HepG2 (cell line): ENCODE measurements around the gene SDK1. TPM values are rescaled to one million over a fixed set of nuclear protein-coding genes. Genes with fewer than 3 reads are reported as not detected.

ENCODE experiments used
- ATAC-seq: fragments of 200-7000 bp; cut with Tn5 transposase; 3 replicates; pipeline ENCODE4 v1.9.1; 2020; ENCODE audit warnings: mild to moderate bottlenecking, moderate library complexity
- BruUV-seq: library from RNA; stranded (reverse); fragments of 400-500 nt; replicated peaks from 2 replicates; lab custom pipeline; 2021; lab: Mats Ljungman, UMichigan
- CTCF ChIA-PET: fragments of 300-600 bp; formaldehyde crosslinking; extraction: SDS; loops from one replicate; lab custom pipeline; 2021; ENCODE audit warnings: low total read pairs, inconsistent platforms, low intra/inter-chr PET ratio; lab: Yijun Ruan, JAX
- POLR2A ChIA-PET: fragments of 350-600 bp; sonication (Branson Sonifier 250); formaldehyde crosslinking; loops from one replicate; lab custom pipeline; 2020; ENCODE audit warnings: antibody characterized with exemption, inconsistent platforms; lab: Yijun Ruan, JAX
- DNase-seq: peaks from one replicate; pipeline ENCODE4 v3.0.0-alpha.2; 2015; ENCODE audit warnings: low spot score
- FAIRE-seq: peaks from 3 replicates; lab custom pipeline; 2011; peaks lifted over from hg19 to GRCh38; lab: Jason Lieb, UNC
- H2AFZ ChIP-seq: one replicate; pipeline ENCODE4 v1.6.1; 2011; ENCODE audit warnings: low read length, inconsistent platforms
- H3K27ac ChIP-seq: fragments of 300-600 bp; 3 replicates; pipeline ENCODE4 v1.8.0; 2011; ENCODE audit warnings: mixed run types, mild to moderate bottlenecking, mixed read lengths, low read length, inconsistent platforms; ENCODE audit not compliant: insufficient read depth; ENCODE audit errors: extremely low read length
- H3K27me3 ChIP-seq, 2 experiments: fragments of 200-600 bp in 1 of 2; 2 replicates in 1 of 2; 3 replicates in 1 of 2; pipeline versions ENCODE4 v1.6.0 to v1.8.0; 2011; ENCODE audit warnings: low read length in 2 of 2, mild to moderate bottlenecking in 2 of 2, moderate library complexity in 2 of 2, inconsistent platforms in 1 of 2; ENCODE audit not compliant: insufficient read depth in 2 of 2, control insufficient read depth in 1 of 2
- H3K36me3 ChIP-seq, 2 experiments: fragments of 200-600 bp in 1 of 2; replicated peaks in 1 of 2; 2 replicates in 1 of 2; 3 replicates in 1 of 2; pipeline versions ENCODE4 v1.5.1 to v1.8.0; 2011; ENCODE audit warnings: low read length in 2 of 2, inconsistent platforms in 1 of 2; ENCODE audit not compliant: insufficient read depth in 2 of 2, control insufficient read depth in 1 of 2
- H3K4me1 ChIP-seq: 2 replicates; pipeline ENCODE4 v1.5.1; 2012; ENCODE audit warnings: low read length, inconsistent platforms; ENCODE audit not compliant: insufficient read depth
- H3K4me2 ChIP-seq: 2 replicates; pipeline ENCODE4 v1.6.0; 2011; ENCODE audit warnings: low read depth, low read length, inconsistent platforms
- H3K4me3 ChIP-seq, 3 experiments: fragments of 200-600 bp in 1 of 3; sonication (generic), shearing (Covaris generic) in 1 of 3; replicated peaks in 1 of 3; 2 replicates each; pipeline ENCODE4 v1.5.1; 2011 to 2016; ENCODE audit warnings: low read length in 3 of 3, inconsistent platforms in 2 of 3, low read depth in 2 of 3, mild to moderate bottlenecking in 2 of 3, control low read depth in 1 of 3, mixed read lengths in 1 of 3; ENCODE audit not compliant: insufficient read depth in 1 of 3
- H3K79me2 ChIP-seq: one replicate; pipeline ENCODE4 v1.6.1; 2011; ENCODE audit warnings: low read length, inconsistent platforms; ENCODE audit not compliant: insufficient read depth
- H3K9ac ChIP-seq: 2 replicates; pipeline ENCODE4 v1.6.0; 2011; ENCODE audit warnings: mild to moderate bottlenecking, low read depth, low read length, inconsistent platforms; ENCODE audit not compliant: insufficient read depth
- H3K9me3 ChIP-seq: 2 replicates; pipeline ENCODE4 v1.5.1; 2012; ENCODE audit warnings: mild to moderate bottlenecking, low read length
- H4K20me1 ChIP-seq: 2 replicates; pipeline ENCODE4 v1.6.0; 2011; ENCODE audit warnings: inconsistent platforms, mild to moderate bottlenecking, low read length, moderate library complexity; ENCODE audit not compliant: insufficient read depth
- AGO1 ChIP-seq: fragments of 200-400 bp; formaldehyde crosslinking; IDR thresholded peaks from 2 replicates; pipeline ENCODE4 v1.6.1; 2017; ENCODE audit warnings: mild to moderate bottlenecking, low read depth, low read length, moderate library complexity; ENCODE audit not compliant: poor library complexity, severe bottlenecking
- BHLHE40 ChIP-seq: IDR thresholded peaks from 2 replicates; pipeline ENCODE4 v1.6.1; 2011; ENCODE audit warnings: low read length, improper control_type of control experiment
- CHCHD3 ChIP-seq: sonication (generic); formaldehyde crosslinking; IDR thresholded peaks from 2 replicates; pipeline ENCODE4 v1.8.0; 2022; ENCODE audit warnings: mild to moderate bottlenecking, missing genetic modification reagents, moderate library complexity
- GLI4 ChIP-seq: sonication (generic); formaldehyde crosslinking; IDR thresholded peaks from 2 replicates; pipeline ENCODE4 v1.5.1; 2020; ENCODE audit warnings: missing genetic modification reagents, mild to moderate bottlenecking, moderate library complexity, borderline replicate concordance
- KLF6 ChIP-seq: IDR thresholded peaks from 2 replicates; pipeline ENCODE4 v1.8.0; 2016; ENCODE audit warnings: missing biosample characterization, missing genetic modification reagents
- MXD4 ChIP-seq: IDR thresholded peaks from 2 replicates; pipeline ENCODE4 v1.6.1; 2016; ENCODE audit warnings: mild to moderate bottlenecking, missing biosample characterization, missing genetic modification reagents
- THAP8 ChIP-seq: sonication (generic); formaldehyde crosslinking; IDR thresholded peaks from 2 replicates; pipeline ENCODE4 v1.5.1; 2020; ENCODE audit warnings: missing genetic modification reagents, mild to moderate bottlenecking, borderline replicate concordance
- TRIM24 ChIP-seq: sonication (generic); formaldehyde crosslinking; IDR thresholded peaks from 2 replicates; pipeline ENCODE4 v1.8.0; 2022; ENCODE audit warnings: mild to moderate bottlenecking, missing genetic modification reagents
- ZNF317 ChIP-seq: sonication (generic); formaldehyde crosslinking; IDR thresholded peaks from 2 replicates; pipeline ENCODE4 v1.5.0; 2020; ENCODE audit warnings: mild to moderate bottlenecking, missing genetic modification reagents
- ZNF335 ChIP-seq: sonication (generic); formaldehyde crosslinking; IDR thresholded peaks from 2 replicates; pipeline ENCODE4 v1.4.0; 2020; ENCODE audit warnings: missing genetic modification reagents
- ZNF552 ChIP-seq: sonication (generic); formaldehyde crosslinking; IDR thresholded peaks from 2 replicates; pipeline ENCODE4 v1.9.0; 2022; ENCODE audit warnings: missing genetic modification reagents, mild to moderate bottlenecking, borderline replicate concordance
- ZNF674 ChIP-seq: sonication (generic); formaldehyde crosslinking; IDR thresholded peaks from 2 replicates; pipeline ENCODE4 v1.5.0; 2020; ENCODE audit warnings: low read depth, mild to moderate bottlenecking, missing genetic modification reagents
- ZNF749 ChIP-seq: sonication (generic); formaldehyde crosslinking; IDR thresholded peaks from 2 replicates; pipeline ENCODE4 v1.8.0; 2022; ENCODE audit warnings: mild to moderate bottlenecking, missing genetic modification reagents, moderate library complexity, borderline replicate concordance
- ZSCAN30 ChIP-seq: sonication (generic); formaldehyde crosslinking; IDR thresholded peaks from 2 replicates; pipeline ENCODE4 v1.5.0; 2020; ENCODE audit warnings: mild to moderate bottlenecking, missing genetic modification reagents
- WGBS: methylation state at CpG from one replicate; pipeline ENCODE4 v1.1.6; 2017; ENCODE audit warnings: low lambda C conversion rate; 5-methylcytosine and 5-hydroxymethylcytosine counted together
- in situ Hi-C: cut with HindIII; loops from 2 replicates; pipeline ENCODE4 v1.10.0; 2017; ENCODE audit warnings: low pct_unique_long_range_greater_than_20kb; ENCODE audit not compliant: extremely low pct_ligation_motif_present
- intact Hi-C: fragments of 100-400 bp; cut with micrococcal nuclease; formaldehyde crosslinking; loops from one replicate; pipeline ENCODE4 v1.10.0; 2022; ENCODE audit not compliant: unreplicated experiment
- polyA plus RNA-seq, 8 experiments: library from polyadenylated mRNA; depleted of rRNA in 3 of 8; stranded (reverse) in 7 of 8; unstranded in 1 of 8; fragments of >200 nt; fragmentation: Illumina TruSeq in 4 of 8; extraction: Trizol in 4 of 8; gene quantifications; 2 replicates each; pipeline versions ENCODE4 v1.2.1 to v1.2.3, GENCODE V29; 2011 to 2016; ENCODE audit warnings: low read depth in 4 of 8, missing spikeins in 1 of 8, mixed read lengths in 1 of 8; ENCODE audit not compliant: insufficient read depth in 1 of 8
- total RNA-seq, 5 experiments: library from RNA; depleted of rRNA; stranded (reverse); fragments of >200 nt; fragmentation: Illumina TruSeq; extraction: Trizol; gene quantifications; 2 replicates each; pipeline ENCODE4 v1.2.3, GENCODE V29; 2016; ENCODE audit warnings: low read depth in 1 of 5

SDK1 gene
- total and polyA plus RNA-seq, 2 of the 13 experiments (the other 11 are each of a cell fraction or from before 2014, with no cell fraction given), result 0.35 to 2.4 TPM

GRCh38 chr7:4010061-4010605 lies 709.1 kb downstream of the SDK1 start:
- in situ Hi-C loops, result no loop called here
- Histone ChIP-seq H2AFZ (no peak overlapping the region), H3K4me2 (no peak overlapping the region), H3K27ac (no peak overlapping the region), H3K79me2 (no peaks in the 10 kb centered on the region), H4K20me1 (no peaks in the 10 kb centered on the region), H3K27me3 (no peaks in the 10 kb centered on the region), H3K9ac (no peak overlapping the region), H3K4me1 (peaks cover 31% of the 10 kb centered on the region), H3K9me3 (no peaks in the 10 kb centered on the region), H3K36me3 (no peaks in the 10 kb centered on the region)
- ChIA-PET POLR2A (no interaction called here), CTCF (no interaction called here)
- no peak for DNase-seq
- BruUV-seq, result no TSS peak
- TF ChIP-seq BHLHE40 (no peak), THAP8 (no peak), ZNF335 (CRISPR knock-in tag) (no peak), GLI4 (no peak), ZSCAN30 (CRISPR knock-in tag) (no peak), CHCHD3 (CRISPR knock-in tag) (no peak), ZNF552 (CRISPR knock-in tag) (no peak), TRIM24 (CRISPR knock-in tag) (no peak), ZNF674 (CRISPR knock-in tag) (no peak), KLF6 (CRISPR knock-in tag) (no peak), MXD4 (CRISPR knock-in tag) (no peak), ZNF749 (no peak), AGO1 (no peak), ZNF317 (CRISPR knock-in tag) (no peak)
- TF ChIP-seq, all 625 proteins: peak for 0
- 95% methylated on average over 13 of the region's 13 CpGs for WGBS
- ATAC-seq, result no peak
- no peak overlapping the region for H3K4me3 ChIP-seq
- no peak for FAIRE-seq
- intact Hi-C loops, result no loop called here
